Memory B cell (primary cell): ENCODE data around the gene UBAP2L.
A peak's percentile ranks its signal among the peaks of the same experiment; 100 is the strongest.
"Not testable (repeated sequence)": the region's sequence is repeated elsewhere in the genome, so short reads cannot be mapped to it uniquely, and the experiment has no call there.

Experiments
- ATAC-seq: fragments of 150-1000 bp; cut with Tn5 transposase; 2 replicates; pipeline ENCODE4 v1.10.0; 2021; ENCODE audit warnings: low read depth, mild to moderate bottlenecking, moderate library complexity
- DNase-seq, 2 donors: peaks; one replicate each; pipeline ENCODE4 v3.0.0; 2022; ENCODE audit warnings: low spot score in 2 of 2
- H3K27ac Mint-ChIP-seq: one replicate; pipeline ENCODE4 v1.8.0; 2022; ENCODE audit warnings: mild to moderate bottlenecking, moderate library complexity, mixed read lengths
- H3K27me3 Mint-ChIP-seq: one replicate; pipeline ENCODE4 v1.8.0; 2022; ENCODE audit warnings: mixed read lengths
- H3K36me3 Mint-ChIP-seq: one replicate; pipeline ENCODE4 v1.8.0; 2022; ENCODE audit warnings: mild to moderate bottlenecking, mixed read lengths
- H3K4me1 Mint-ChIP-seq: one replicate; pipeline ENCODE4 v1.8.0; 2022; ENCODE audit warnings: mixed read lengths
- H3K4me3 Mint-ChIP-seq: one replicate; pipeline ENCODE4 v1.8.0; 2022; ENCODE audit warnings: mild to moderate bottlenecking, moderate library complexity, mixed read lengths
- H3K9me3 Mint-ChIP-seq: one replicate; pipeline ENCODE4 v1.8.0; 2022; ENCODE audit warnings: mixed read lengths

The UBAP2L gene

GRCh38 chr1:154218545-154218944 lies 2.2 kb upstream of the UBAP2L start:
- Mint-ChIP-seq H3K9me3 (no peaks in the 10 kb centered on the region), H3K4me3 (peak overlapping the region; percentile 88), H3K4me1 (peaks cover 34% of the 10 kb centered on the region), H3K27ac (peak overlapping the region; percentile 95), H3K36me3 (peaks cover 15% of the 10 kb centered on the region), H3K27me3 (no peaks in the 10 kb centered on the region)
- DNase-seq (no peak), ATAC-seq (no peak)

- ATAC-seq = no peak
- Mint-ChIP-seq H3K27me3 (no peaks in the 10 kb centered on the region), H3K9me3 (no peaks in the 10 kb centered on the region), H3K36me3 (peaks cover 13% of the 10 kb centered on the region), H3K4me3 (peak overlapping the region; percentile 88), H3K4me1 (peaks cover 42% of the 10 kb centered on the region), H3K27ac (peak overlapping the region; percentile 95)
- DNase-seq = no peak
Measured at GRCh38 chr1:154219541-154219940, 1.2 kb upstream of the UBAP2L start.

GRCh38 chr1:154220970-154221277 lies 169 bp downstream of the UBAP2L start:
- Mint-ChIP-seq H3K36me3 (peaks cover 18% of the 10 kb centered on the region), H3K27me3 (no peaks in the 10 kb centered on the region), H3K9me3 (no peaks in the 10 kb centered on the region), H3K27ac (peak overlapping the region; percentile 95), H3K4me3 (peak overlapping the region; percentile 90), H3K4me1 (peaks cover 50% of the 10 kb centered on the region)
- ATAC-seq (no peak), DNase-seq (no peak)

DNA sequence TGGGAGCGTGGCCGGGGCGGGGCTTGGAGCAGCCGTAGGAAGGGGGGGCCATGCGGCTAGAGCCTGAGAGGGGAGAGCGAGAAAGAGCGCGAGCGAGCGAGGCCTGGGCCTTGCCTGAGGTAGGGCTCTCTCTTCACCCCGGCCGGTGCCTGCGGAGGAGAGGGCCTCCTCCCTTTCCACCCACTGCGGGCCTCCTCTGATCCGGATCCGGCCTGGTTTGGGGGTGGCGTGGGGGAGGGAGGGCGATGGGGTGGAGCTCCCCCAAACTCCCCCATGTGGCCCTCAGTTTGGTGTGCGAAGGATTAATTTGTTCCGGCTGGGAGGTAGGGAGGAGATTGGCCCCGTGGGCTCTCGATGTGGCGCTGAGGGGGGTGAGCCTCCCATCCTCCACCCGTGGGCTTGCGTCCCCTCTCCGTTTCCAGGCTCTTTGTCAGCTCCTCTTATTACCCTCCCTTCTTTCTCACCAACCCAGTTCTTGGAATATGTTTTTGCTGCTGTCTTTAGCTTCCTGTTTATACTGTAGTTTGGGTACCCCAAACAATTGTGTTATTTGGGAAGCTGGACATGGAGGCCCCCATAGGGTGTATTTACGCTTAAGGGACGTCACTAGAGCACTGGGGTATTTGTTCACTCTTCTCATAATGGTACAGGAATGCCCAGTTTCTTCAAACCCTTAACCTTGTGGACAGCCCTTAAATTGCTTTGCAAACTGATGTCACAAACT lies 685 bp downstream of the UBAP2L start:
- Mint-ChIP-seq H3K4me1 (peaks cover 53% of the 10 kb centered on the region), H3K27me3 (no peaks in the 10 kb centered on the region), H3K27ac (peak overlapping the region; percentile 95), H3K36me3 (peaks cover 20% of the 10 kb centered on the region), H3K9me3 (no peaks in the 10 kb centered on the region), H3K4me3 (peak overlapping the region; percentile 90)
- DNase-seq (peak; percentile 71 to 72), ATAC-seq (peak; percentile 47)

DNA sequence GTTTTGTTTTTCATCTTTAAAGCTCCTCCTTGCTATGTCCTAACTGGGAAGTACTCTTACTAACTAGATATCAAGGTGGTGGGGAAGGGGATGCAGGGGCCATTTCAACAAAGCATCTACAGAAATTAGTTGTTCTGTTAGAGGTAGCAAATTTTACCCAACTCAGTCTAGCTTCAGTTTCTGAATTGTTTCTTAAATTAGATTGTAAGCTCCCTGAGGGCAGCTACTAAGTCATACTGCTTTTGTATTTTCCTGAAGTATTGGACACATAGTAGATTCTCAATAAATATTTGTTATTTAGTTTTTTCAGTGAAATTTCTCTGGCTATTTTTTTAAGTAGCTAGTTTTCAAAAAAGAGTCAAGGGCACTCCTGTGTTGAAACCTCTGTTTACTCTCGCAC lies 1.8 kb downstream of the UBAP2L start:
- ATAC-seq (no peak), DNase-seq (no peak)
- no peaks in the 10 kb centered on the region for H3K9me3 Mint-ChIP-seq
- H3K27me3 Mint-ChIP-seq = no peaks in the 10 kb centered on the region
- H3K27ac Mint-ChIP-seq = peak overlapping the region; percentile 95
- peak overlapping the region; percentile 90 for H3K4me3 Mint-ChIP-seq
- H3K4me1 Mint-ChIP-seq = peaks cover 54% of the 10 kb centered on the region
- H3K36me3 Mint-ChIP-seq = peaks cover 23% of the 10 kb centered on the region

GRCh38 chr1:154222918-154223317 lies 2.2 kb downstream of the UBAP2L start:
- Mint-ChIP-seq H3K4me3 (peak overlapping the region; percentile 56), H3K4me1 (peaks cover 54% of the 10 kb centered on the region), H3K9me3 (no peaks in the 10 kb centered on the region), H3K36me3 (peaks cover 23% of the 10 kb centered on the region), H3K27ac (peak overlapping the region; percentile 95), H3K27me3 (no peaks in the 10 kb centered on the region)
- ATAC-seq (no peak), DNase-seq (no peak)

DNA sequence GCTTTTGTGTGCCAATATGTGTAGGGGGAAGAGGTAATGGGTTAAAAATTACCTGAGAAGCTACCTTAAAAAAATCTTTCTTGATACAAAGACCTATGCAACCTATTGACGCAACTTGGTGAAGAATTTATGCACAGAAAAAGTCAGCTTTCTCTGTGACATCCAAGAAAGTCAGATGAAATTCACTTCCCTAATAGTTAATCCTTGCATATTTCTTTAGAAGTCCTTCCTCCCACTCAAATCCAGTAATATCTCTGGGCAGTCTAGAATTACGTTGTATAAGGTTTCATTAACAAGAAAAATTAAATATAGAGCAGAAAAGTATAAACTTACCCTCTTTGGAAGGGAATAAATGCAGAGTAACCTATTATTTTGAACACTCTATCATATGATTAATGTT lies 2.9 kb downstream of the UBAP2L start:
- no peaks in the 10 kb centered on the region for H3K27me3 Mint-ChIP-seq
- no peaks in the 10 kb centered on the region for H3K9me3 Mint-ChIP-seq
- DNase-seq (no peak), ATAC-seq (no peak)
- peaks cover 50% of the 10 kb centered on the region for H3K4me1 Mint-ChIP-seq
- no peak overlapping the region for H3K4me3 Mint-ChIP-seq
- H3K27ac Mint-ChIP-seq = peak overlapping the region; percentile 95
- peaks cover 21% of the 10 kb centered on the region for H3K36me3 Mint-ChIP-seq

- ATAC-seq = no peak
- Mint-ChIP-seq H3K27me3 (no peaks in the 10 kb centered on the region), H3K4me1 (peaks cover 40% of the 10 kb centered on the region), H3K4me3 (no peak overlapping the region), H3K9me3 (no peaks in the 10 kb centered on the region), H3K36me3 (peaks cover 18% of the 10 kb centered on the region), H3K27ac (peak overlapping the region; percentile 31)
- DNase-seq = no peak
Measured at GRCh38 chr1:154225370-154225769, 4.6 kb downstream of the UBAP2L start.

- not testable (repeated sequence) for DNase-seq, ATAC-seq, H3K4me3 Mint-ChIP-seq, H3K27me3 Mint-ChIP-seq, H3K9me3 Mint-ChIP-seq, H3K27ac Mint-ChIP-seq, H3K4me1 Mint-ChIP-seq
- H3K36me3 Mint-ChIP-seq = peaks cover 25% of the 10 kb centered on the region
Measured at GRCh38 chr1:154231112-154231511, 10.4 kb downstream of the UBAP2L start.

DNA sequence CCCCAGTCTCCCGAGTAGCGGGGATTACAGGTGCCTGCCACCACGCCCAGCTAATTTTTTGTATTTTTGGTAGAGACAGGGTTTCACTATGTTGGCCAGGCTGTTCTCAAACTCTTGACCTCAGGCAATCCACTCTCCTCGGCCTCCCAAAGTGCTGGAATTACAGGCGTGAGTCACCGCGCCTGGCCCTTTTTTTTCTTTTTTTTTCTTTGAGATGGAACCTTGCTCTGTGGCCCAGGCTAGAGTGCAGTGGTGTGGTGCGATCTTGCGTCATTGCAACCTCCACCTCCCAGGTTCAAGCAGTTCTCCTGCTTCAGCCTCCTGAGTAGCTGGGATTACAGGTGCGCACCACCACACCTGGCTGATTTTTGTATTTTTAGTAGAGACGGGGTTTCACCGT lies 12.4 kb downstream of the UBAP2L start:
- not testable (repeated sequence) for H3K9me3 Mint-ChIP-seq, H3K4me3 Mint-ChIP-seq, H3K27me3 Mint-ChIP-seq, H3K4me1 Mint-ChIP-seq, DNase-seq, ATAC-seq
- peaks cover 31% of the 10 kb centered on the region for H3K36me3 Mint-ChIP-seq
- peak overlapping the region; percentile 31 for H3K27ac Mint-ChIP-seq

- Mint-ChIP-seq H3K27ac (peak overlapping the region; percentile 24), H3K9me3 (no peaks in the 10 kb centered on the region), H3K4me1 (peaks cover 8% of the 10 kb centered on the region), H3K27me3 (no peaks in the 10 kb centered on the region), H3K36me3 (peaks cover 42% of the 10 kb centered on the region), H3K4me3 (no peak overlapping the region)
- DNase-seq (no peak), ATAC-seq (no peak)
Measured at GRCh38 chr1:154236855-154237254, 16.1 kb downstream of the UBAP2L start.

GRCh38 chr1:154237435-154237834 lies 16.7 kb downstream of the UBAP2L start:
- H3K9me3 Mint-ChIP-seq = no peaks in the 10 kb centered on the region
- DNase-seq (no peak), ATAC-seq (no peak)
- no peak overlapping the region for H3K4me3 Mint-ChIP-seq
- peaks cover 45% of the 10 kb centered on the region for H3K36me3 Mint-ChIP-seq
- H3K27ac Mint-ChIP-seq = no peak overlapping the region
- H3K4me1 Mint-ChIP-seq = peaks cover 8% of the 10 kb centered on the region
- H3K27me3 Mint-ChIP-seq = no peaks in the 10 kb centered on the region

DNA sequence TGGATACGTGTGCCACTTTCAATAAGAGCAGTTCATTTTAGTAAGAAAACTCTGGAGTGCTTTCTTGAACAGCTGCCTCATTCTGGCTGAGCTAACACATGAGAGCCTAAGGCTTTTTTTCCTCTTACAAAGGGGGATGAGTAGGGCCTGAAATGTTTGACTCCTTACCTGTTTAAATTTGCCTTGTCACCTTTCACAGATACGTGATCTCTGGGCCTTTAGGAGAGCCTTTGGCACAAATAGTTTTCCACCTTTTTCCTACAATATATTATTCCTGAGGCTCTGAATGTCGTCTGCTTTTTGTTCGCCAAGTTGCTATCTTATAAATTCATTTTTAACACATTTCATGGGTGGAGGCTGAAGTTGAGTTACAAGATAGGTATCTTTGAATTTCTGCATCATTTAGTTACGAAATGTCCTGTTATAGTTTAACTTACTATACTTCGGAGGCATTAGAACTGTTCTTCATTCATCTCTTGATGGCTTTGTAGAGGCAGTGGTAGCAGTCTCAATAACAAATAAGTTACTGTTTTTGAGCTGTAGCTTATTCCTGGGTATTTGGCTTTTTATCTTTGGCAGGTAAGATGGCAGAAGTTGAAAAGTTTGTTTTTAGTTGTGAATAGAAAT lies 17.2 kb downstream of the UBAP2L start:
- Mint-ChIP-seq H3K9me3 (no peaks in the 10 kb centered on the region), H3K27ac (no peak overlapping the region), H3K27me3 (no peaks in the 10 kb centered on the region), H3K36me3 (peaks cover 50% of the 10 kb centered on the region), H3K4me3 (no peak overlapping the region), H3K4me1 (peaks cover 8% of the 10 kb centered on the region)
- no peak for DNase-seq
- no peak for ATAC-seq

GRCh38 chr1:154239491-154239890 lies 18.7 kb downstream of the UBAP2L start:
- peaks cover 5% of the 10 kb centered on the region for H3K4me1 Mint-ChIP-seq
- DNase-seq = no peak
- no peaks in the 10 kb centered on the region for H3K9me3 Mint-ChIP-seq
- H3K27ac Mint-ChIP-seq = no peak overlapping the region
- peaks cover 54% of the 10 kb centered on the region for H3K36me3 Mint-ChIP-seq
- H3K4me3 Mint-ChIP-seq = no peak overlapping the region
- no peak for ATAC-seq
- no peaks in the 10 kb centered on the region for H3K27me3 Mint-ChIP-seq

- H3K27me3 Mint-ChIP-seq = no peaks in the 10 kb centered on the region
- peaks cover 51% of the 10 kb centered on the region for H3K36me3 Mint-ChIP-seq
- H3K9me3 Mint-ChIP-seq = no peaks in the 10 kb centered on the region
- ATAC-seq (no peak), DNase-seq (no peak)
- H3K4me1 Mint-ChIP-seq = peaks cover 5% of the 10 kb centered on the region
- H3K27ac Mint-ChIP-seq = no peak overlapping the region
- no peak overlapping the region for H3K4me3 Mint-ChIP-seq
Measured at GRCh38 chr1:154240294-154240833, 19.6 kb downstream of the UBAP2L start.
